ENCODE results near the gene ATP23.

DNA sequence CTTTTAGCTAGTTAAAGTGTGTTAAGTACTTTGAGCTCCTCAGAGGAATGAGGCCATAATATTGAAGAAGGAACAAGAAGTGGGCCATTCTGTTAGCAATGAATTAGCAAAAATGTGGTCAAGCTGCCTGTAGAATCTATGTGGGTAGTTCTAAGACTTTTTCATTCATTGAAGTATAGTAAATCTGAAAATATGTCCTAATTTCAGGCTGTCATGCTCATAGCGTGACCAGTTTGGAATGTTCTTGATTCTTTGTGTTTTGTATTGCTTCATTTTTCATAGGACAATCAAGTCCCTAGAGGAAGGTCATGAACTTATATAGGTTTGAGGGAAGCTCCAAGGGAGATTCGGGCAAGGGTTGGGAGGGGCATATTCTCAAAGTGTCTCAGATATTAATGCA, 11.4 kb downstream of the ATP23 start:
- TF ChIP-seq, protein P1, sequence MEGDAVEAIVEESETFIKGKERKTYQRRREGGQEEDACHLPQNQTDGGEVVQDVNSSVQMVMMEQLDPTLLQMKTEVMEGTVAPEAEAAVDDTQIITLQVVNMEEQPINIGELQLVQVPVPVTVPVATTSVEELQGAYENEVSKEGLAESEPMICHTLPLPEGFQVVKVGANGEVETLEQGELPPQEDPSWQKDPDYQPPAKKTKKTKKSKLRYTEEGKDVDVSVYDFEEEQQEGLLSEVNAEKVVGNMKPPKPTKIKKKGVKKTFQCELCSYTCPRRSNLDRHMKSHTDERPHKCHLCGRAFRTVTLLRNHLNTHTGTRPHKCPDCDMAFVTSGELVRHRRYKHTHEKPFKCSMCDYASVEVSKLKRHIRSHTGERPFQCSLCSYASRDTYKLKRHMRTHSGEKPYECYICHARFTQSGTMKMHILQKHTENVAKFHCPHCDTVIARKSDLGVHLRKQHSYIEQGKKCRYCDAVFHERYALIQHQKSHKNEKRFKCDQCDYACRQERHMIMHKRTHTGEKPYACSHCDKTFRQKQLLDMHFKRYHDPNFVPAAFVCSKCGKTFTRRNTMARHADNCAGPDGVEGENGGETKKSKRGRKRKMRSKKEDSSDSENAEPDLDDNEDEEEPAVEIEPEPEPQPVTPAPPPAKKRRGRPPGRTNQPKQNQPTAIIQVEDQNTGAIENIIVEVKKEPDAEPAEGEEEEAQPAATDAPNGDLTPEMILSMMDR (IDR thresholded peaks at IDR 0.05) = no peak
- TF ChIP-seq POLR2A (IDR thresholded peaks at IDR 0.05) = no peak

Measured in vagina (tissue), 2 donors.